H1 (cell line): ENCODE data around the gene CIZ1. TPM values are rescaled to one million over a fixed set of nuclear protein-coding genes. Genes with fewer than 3 reads are reported as not detected.

Experiments
- GTF2F1 ChIP-seq: IDR thresholded peaks from 2 replicates; pipeline ENCODE4 v1.6.1; 2012; ENCODE audit warnings: low read depth, low read length, improper control_type of control experiment, borderline replicate concordance
- polyA plus RNA-seq, 7 experiments: library from polyadenylated mRNA; depleted of rRNA in 3 of 7; stranded (reverse) in 5 of 7; unstranded in 2 of 7; fragments of >200 nt in 5 of 7; fragments of 200-250 nt in 2 of 7; gene quantifications; 1 replicate in 5 of 7; 2 replicates in 1 of 7; 4 replicates in 1 of 7; pipeline versions ENCODE4 v1.2.1 to v1.2.3, GENCODE V29; 2011 to 2013; ENCODE audit warnings: missing spikeins in 2 of 7, mixed read lengths in 2 of 7
- total RNA-seq: library from RNA; stranded (reverse); fragmentation: NEBNext Ultra II Directional; extraction: Animal tissue kit (Norgen Biotek cat#: 25700); gene quantifications from 2 replicates; pipeline ENCODE4 v1.2.1, GENCODE V29; 2021
- TF ChIP-seq, protein P1 (sequence below): IDR thresholded peaks from 2 replicates; pipeline ENCODE4 v1.6.1; 2011; ENCODE audit warnings: low read depth, mild to moderate bottlenecking, low read length; ENCODE audit not compliant: insufficient read depth

Gene CIZ1
- total and polyA plus RNA-seq, 2 of the 8 experiments (the other 6 are each of a cell fraction or from before 2014, with no cell fraction given), result 66.0 to 107 TPM

DNA sequence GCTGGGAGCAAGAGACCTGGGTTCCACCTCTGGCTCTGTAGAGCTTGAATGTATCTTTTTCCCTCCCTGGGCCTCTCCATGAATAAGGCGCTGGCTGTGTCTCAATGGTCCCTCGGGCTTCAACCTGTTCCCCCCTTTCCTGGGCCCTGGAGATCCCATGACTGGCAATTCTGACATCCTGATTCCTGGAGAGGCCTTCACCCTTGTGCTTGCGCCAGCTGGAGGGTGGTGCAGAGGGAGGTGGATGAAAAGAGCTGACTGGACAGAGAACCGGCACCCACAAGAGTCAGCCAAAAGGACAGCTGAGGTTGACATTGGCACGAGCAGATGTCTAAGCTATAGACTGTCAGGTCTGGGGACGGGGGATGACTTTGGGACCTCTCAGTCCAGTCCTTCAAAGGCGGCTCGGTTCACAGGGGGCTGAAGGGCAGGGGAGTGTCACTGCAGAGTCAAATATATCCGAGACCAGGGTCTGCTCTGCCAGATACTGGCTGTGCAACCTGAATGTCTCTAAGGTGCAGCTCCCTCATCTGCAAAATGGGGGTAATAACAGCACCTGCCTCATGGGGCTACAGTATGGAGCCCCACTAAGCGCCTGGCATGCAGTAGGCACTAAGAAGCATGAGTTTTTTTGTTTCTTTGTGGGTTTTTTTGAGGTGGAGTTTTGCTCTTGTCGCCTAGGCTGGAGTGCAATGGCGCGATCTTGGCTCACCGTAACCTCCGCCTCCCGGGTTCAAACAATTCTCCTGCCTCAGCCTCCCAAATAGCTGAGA is 25.6 kb upstream of the CIZ1 start (continued):
- TF ChIP-seq, protein P1, sequence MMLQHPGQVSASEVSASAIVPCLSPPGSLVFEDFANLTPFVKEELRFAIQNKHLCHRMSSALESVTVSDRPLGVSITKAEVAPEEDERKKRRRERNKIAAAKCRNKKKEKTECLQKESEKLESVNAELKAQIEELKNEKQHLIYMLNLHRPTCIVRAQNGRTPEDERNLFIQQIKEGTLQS, result no peak
- TF ChIP-seq GTF2F1, result no peak
